GM19043 (cell line): ENCODE measurements around the gene ACADS.

ENCODE experiments used
- ATAC-seq: cut with Tn5 transposase; IDR thresholded peaks from one replicate; pipeline ENCODE4 v1.9.1; 2021; ENCODE audit warnings: low read depth; ENCODE audit not compliant: unreplicated experiment

The ACADS gene, protein sequence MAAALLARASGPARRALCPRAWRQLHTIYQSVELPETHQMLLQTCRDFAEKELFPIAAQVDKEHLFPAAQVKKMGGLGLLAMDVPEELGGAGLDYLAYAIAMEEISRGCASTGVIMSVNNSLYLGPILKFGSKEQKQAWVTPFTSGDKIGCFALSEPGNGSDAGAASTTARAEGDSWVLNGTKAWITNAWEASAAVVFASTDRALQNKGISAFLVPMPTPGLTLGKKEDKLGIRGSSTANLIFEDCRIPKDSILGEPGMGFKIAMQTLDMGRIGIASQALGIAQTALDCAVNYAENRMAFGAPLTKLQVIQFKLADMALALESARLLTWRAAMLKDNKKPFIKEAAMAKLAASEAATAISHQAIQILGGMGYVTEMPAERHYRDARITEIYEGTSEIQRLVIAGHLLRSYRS

DNA sequence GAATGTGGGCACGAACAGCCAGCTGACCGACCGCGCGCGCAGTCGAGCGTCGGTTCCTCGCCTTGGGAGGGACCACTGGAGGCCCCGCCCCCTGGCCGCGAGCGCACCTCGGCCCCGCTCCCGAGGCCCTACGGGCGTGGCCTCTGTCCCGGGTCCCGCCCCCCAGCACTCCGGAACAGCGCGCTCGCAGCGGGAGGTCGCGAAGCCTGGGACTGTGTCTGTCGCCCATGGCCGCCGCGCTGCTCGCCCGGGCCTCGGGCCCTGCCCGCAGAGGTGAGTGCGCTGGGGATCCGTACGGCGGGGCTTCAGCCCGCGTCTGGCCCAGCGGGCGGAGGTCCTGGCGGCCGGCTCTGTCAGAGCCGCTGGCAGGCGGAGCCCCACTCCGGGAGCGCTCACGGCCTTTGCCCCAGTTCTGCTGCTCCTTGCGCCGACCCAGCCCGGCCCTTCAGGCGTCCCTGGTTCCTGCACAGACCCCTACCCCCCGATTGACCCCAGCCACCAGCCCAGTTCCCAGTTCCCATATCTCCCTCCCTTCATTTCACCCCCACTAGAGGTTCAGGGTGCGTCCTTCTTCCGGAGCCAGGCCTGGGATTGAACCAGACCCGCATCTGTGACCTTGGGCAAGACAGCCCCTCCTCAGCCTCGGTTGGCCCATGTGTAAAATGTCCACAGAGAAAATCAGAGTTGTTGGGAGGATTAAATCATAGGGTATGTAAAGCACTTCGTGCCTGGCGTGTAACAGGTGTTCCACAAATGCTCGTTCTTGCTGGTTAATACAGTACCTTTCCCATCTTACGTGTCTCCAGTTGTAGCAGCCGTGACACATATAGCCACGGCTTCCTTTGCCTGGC lies at the start of gene ACADS:
ACADS (plus strand) TSS at position 168 of the 851 bp plus-strand sequence; CDS start at position 228, 60 bp downstream.
- ATAC-seq, result peak; percentile 98

DNA sequence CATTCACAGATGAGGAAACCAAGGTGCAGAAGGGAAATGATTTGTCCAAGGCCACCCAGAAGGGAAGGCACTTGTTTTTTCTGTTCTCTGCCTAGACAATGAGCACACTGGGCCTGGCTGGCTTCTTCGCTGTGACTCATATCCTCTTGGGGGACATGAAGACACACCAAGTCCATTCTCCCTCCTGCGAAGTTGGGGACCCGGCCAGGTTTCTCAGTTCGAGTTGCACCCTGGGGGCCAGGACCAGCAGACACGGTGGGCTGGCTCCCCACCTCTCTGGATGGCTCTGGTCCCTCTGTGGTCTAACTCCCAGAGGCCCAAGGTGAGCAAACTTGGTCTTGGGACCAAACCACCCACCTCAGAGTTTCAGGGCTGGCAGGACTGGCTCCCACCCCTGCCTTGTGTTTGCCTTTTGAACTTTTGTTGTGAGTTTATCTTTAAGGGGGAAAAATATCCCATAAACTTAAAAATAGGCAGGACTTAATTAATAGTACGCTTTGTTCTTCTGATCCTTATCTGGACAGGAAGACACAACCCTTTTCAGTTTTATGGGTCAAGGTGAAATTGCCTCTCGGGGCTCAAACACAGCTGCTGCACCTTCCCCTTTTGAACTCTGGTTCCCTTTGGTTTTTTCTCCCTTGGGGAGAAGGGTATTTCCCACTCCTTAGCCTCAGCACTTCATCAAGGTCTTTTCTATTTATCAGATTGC lies 47.7 kb upstream of the ACADS start:
- peak; percentile 66 for ATAC-seq

DNA sequence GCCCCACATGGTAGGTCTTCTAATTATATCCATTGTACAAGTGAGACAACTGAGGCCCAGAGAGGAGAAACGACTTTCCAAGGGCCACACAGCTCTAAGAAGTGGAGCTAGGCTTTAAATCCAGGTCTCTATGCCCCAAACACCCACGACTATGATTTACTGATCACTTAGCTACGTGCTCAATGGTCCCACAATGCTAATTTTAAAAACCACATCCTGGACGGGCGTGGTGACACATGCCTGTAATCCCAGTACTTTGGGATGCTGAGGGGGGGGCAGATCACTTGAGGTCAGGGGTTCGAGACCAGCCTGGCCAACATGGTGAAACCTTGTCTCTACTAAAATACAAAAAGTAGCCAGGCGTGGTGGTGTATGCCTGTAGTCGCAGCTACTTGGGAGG lies 47.1 kb upstream of the ACADS start:
- no peak for ATAC-seq

DNA sequence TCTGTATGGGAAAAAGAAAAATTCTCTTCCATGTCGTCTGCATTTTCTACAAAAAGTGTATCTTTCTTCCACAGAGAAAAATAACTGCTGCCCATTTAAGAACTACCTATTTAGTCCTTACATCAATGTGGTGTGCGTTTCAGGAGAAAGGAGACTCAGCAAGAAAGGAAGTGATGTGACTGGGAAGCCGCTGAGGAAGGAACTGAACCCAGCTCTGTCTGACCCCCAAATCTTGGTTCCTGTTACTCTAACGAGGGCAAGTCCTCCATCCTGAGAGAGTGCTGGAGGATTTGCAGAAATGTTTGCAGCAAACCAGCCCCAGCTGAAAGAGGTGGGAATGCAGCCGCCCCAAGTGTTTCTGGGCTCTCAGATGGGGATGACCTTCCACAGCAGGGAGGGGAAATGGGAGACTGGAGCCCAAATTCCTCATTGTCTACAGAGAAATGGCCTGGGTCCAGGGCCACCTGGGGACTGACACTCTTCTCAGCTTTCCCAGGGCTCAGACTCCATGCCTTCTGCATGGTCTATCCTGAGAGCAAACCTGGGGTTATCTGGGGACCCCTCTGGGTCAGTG lies 45.4 kb upstream of the ACADS start:
- ATAC-seq, result no peak

DNA sequence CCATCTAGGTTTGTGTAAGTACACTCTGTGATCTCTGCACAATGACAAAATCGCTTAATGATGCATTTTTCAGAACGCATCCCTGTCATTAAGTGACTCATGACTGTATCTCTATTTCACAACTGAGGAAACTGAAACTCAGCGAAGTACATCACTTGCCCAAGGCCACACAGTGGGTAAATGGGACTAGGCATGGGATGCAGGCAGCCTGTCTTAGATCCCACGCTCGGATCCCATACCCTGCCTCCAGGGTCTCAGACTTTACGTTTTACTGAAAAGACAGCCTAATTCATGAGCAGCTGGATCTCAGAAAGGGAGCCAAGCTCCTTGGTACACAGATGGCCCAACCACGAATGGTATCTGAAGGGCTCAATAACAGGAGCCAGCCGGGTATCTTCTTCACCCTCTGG lies 41.1 kb upstream of the ACADS start:
- no peak for ATAC-seq

DNA sequence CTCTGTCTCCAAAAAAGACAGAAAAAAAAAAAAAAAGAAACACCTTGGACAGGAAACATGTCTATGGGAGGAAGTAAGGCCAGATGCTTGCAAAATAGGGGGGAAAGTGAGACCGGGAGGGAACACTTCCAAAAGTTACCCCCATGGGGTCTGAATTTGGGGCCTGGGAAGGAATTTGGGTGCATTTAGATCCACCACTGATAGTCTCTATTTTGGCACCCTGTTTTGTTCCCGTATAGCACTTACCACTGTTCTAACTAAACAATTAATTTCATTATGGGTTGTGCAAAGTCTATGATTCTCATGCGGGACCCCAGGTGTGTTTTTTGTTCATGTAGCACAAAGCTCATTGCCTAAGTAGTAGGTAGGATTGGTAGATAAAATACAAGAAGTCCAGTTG lies 40.1 kb upstream of the ACADS start:
- no peak for ATAC-seq

DNA sequence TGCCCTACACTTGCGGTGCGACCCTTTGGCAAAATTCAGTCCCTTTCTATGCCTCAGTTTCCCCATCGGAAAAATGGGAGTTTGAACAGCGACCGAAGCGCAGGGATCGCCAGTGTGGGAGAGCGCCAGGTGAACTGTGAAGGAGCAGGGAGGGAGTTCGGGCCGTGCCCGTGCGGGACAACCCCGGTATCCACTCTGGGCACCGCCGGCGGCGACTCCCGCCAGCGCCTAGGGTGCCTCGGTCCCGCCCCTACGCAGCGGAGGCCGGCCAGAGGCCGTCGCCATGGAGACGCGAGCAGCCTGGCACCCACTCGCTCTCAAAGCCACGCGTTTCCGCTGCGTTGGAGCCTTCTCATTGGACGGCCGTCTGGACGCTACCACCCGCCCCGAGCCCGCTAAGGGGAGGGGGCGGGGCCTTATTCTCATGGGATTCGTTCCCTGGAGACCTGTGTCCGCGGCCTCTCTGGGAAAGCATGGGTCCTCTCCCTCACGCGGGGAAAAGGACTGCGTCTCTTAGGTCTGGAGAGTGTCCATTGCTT lies 39.4 kb upstream of the ACADS start:
- ATAC-seq, result peak; percentile 62

DNA sequence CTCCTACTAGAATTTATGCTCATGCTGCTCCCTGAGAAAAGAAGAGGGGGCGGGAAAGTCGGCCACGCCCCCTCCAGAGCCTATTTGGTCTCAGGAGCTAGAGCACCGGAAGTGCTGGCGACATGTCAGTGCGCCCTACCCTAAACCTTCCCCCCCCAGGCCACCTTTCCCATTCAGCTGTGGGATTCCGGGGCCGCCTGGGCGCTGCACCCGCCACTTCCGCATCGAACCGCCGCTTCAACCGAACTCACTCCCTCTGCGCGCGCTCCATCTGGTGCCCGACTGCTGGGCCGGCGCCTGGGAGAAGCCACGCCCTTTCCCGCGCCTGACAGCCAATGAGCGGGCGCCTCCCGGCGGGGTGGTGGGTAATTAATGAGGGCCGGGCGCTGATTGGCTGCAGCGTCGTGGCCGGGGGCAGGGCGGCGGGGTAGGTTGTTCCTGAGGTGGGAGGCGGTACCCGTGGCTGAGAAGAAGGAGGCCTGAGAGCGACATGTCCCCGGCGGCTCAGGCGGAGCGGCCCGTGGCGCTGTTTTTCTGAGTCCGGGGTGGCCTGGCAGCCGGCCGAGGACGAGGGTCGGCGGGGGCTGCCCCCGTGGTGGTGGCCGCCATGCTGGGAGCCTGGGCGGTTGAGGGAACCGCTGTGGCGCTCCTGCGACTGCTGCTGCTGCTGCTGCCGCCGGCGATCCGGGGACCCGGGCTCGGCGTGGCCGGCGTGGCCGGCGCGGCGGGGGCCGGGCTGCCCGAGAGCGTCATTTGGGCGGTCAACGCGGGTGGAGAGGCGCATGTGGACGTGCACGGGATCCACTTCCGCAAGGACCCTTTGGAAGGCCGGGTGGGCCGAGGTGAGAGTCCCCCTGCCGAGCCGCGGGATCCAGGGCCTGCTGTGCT lies 38.7 kb upstream of the ACADS start, which contains the start of gene MLEC:
MLEC (plus strand) TSS at position 460 of the 888 bp plus-strand sequence; CDS start at position 608, 148 bp downstream.
- ATAC-seq, result peak; percentile 62

DNA sequence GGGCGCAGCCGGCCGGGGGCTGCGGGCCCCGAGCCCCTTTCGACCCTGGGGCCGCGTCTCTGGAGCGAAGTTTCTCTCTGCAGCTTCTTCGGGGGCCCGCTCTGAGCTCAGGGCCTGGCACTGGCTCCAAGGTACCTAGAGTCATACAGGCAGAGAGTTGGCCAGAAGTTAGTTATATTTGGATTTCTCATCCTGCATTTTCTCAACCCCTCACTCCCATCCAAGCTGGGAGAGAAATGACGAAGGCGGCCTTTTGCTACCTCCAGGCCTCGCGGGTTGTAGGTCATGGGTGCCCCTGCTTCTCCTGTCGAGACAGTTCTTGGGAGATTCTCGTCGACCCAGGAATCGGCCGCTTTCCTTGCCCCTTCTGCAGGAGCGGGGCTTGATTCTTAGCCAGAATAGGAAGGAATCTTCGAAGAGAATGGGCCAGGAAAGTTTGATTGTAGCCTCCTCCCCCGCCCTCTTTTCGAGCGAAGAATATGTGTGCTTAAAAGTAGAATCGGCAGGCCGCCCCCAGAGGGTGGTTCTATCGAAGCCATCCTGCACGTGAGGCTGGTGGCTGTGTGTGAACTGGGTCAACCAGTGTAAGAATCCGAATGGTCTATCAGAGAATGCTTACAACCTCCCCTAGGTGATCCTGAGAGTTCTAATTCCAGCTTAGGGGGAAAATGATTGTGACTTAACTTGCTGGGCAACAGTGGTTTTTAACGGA lies 37.9 kb upstream of the ACADS start:
- no peak for ATAC-seq

DNA sequence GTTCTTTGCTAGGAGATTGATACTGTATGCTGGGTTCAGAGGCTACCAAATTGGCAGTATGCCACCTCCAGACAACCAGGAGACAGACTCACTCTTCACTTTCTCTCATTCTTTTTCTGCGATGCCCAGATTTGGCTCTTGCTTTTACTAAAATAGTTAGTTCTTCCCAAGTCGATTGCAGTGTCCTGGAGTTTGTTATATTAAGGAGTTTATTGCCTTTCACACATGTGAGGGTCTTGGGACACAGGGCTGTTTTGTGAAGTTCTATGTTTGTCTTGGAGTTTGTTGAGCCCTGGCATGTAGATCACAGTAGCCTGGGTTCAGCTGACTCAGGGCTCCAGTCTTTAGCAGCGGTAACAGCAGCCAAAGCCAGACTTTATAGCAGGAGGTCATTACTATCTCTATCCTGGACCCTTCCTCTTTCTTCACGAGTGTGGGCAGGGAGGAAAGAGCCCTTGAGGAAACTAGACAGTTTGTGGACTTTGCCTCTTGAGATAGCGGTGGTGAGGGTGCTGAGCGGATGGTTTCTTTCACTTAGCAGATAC lies 37.0 kb upstream of the ACADS start:
- no peak for ATAC-seq

DNA sequence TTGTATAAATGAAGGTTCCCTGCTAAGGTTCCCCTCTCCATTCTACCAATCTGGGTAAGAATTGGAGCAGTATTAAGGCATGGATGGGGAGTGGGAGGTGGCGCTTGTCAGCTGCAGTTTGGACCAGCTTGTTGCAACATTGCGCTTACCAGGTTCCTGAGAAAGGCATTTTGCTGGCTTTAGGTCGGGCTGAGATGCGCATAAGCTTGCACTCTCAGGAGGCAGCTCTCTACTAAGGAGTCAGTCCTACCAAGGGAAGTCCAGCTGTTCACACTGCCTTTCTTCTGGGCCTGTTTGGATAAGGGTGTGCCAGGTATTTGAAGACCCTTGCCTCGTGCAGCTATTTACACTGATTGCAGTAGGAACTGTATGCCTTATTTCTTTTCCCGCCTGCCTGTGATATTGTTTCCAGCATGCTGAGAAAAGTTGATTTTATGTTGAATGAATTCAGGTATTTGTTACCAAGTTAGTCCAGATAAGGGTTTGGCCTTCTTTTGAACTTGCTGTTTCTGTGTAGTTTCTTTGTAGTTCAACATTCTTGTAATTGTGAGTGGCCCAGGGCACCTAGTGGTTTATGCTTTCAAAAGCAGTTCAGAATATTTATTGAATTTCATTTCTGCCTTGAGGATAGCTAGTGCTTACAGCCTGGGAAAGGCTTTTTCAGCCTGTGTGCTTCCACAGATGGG lies 36.1 kb upstream of the ACADS start:
- ATAC-seq, result no peak

DNA sequence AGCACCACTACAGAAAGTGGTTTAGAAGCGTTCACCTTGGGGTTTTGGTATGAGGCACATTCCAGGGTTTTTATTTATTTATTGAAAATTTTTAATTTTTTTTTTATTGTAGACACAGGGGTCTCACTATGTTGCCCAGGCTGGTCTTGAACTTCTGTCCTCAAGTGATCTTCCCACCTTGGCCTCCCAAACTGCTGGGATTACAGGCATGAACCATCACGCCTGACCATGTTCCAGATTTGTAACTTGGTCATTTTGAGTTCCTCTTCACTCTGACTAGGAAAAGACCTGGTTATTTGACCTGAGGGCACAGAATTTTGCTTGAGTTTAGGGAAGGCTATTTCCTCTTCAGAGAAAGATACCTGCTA lies 35.6 kb upstream of the ACADS start:
- no peak for ATAC-seq

DNA sequence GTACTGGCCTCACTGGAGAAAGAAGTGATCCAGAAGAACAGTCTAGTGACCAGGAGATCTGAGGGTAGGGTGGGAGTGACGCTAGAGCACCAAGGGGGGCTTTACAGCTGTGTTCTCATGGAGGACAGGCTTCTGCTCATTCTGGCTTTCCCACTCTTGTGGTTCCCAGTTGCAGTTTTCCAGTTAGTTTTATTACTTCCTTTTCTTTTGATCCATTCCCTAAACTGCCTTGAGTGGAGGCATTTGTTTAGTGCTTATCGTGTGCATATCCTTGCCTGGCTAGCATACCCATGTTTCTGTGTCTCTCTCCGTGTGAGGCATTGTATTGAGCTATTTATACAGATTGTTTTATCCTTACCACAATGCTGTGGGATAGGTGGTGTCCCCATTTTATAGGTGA lies 34.6 kb upstream of the ACADS start:
- ATAC-seq, result no peak

DNA sequence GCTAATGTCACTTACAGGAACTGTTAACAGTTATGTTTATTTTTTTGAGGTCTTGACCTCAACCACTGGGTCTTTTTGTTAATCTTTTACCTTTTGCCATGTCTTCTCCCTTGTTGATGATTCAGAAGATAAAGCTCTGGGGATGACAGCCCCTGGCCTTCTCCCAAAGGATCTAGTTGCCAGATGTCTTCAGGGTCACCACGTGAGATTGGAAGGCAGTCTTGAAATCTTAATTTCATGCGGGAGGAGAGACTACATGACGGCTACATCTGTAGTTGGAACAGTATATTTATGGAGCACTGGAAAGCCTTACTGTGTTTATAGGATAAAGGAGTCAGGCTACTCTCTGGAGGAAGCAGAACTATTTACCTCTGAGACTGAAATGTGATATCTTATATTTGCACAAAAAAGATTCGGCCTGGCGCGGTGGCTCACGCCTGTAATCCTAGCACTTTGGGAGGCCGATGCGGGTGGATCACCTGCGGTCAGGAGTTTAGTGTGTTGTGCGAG lies 33.0 kb upstream of the ACADS start:
- no peak for ATAC-seq

DNA sequence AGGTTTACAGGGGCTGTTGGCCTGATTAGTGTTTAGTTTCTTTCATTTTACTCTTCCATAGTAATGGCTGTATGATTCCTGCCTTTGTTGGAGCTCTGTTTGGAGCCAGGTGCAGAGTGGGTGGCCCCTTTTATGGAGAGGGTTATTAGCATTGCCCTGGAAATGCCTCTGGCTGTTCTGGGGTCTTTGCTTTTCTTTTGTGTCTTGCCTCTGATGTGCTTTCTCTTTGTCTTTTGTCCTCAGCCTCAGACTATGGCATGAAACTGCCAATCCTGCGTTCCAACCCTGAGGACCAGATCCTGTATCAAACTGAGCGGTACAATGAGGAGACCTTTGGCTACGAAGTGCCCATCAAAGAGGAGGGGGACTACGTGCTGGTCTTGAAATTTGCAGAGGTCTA lies 31.8 kb upstream of the ACADS start:
- no peak for ATAC-seq

DNA sequence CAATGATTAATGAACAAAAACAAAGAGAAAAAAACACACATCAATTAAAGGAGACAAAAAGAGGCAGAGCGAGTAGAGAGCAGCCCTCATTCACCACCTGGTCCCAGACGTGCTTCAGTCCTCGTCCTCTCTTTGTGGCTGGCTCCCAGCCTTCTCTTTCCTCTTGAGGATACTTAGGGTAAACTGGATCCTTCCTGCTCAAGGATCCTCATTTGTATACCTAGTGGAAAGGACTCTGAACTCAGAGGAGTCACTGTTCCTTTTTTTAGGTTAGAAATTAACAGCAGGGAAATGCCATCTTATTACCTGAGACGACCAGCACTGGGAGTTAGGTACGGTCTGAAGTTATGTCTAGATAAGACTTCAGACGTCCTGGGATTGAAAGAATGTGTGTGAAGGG lies 29.0 kb upstream of the ACADS start:
- ATAC-seq, result no peak

DNA sequence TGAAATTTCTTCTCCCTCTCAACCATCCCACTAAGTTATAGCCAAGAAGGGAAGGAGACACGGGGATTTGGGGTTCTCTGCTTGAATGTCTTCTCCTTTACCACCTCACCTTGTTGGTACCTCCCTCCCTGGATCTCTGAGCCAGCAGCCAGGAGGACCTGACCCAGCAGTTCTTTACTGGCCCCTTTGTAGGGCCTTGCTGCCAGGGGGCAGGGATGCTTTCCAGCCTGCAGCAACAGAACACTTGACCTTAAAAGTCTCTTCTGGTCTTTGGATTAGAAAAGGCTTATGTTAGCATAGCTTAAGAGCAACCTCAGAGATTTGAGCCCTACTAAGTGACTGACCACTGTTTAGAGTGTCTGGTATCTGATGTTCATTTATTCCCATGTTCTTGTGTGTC lies 28.3 kb upstream of the ACADS start:
- no peak for ATAC-seq

DNA sequence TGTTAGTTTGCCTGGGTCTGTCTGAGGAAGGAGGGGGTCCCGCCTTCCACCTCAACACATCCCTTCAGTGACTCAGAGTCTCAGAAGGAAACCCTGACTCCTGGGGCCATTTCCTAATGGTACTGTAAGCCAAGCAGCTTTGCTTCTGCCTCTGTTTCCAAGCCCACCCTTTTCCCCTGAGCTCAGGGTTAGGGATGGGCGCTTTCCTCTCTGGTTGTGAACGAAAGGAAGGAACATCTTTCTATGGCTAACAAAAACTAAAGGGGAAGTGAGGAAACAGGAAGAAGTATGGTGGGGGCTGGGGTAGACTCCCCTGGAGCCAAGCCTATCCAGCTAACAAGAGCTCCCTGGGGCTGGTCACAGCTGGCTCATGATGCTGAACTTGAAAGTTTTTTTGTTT lies 27.0 kb upstream of the ACADS start:
- ATAC-seq, result no peak
